SKM-1 (cell line): ENCODE data around the gene CHST11.

Experiments
- DNase-seq: peaks from one replicate; lab custom pipeline; 2025; ENCODE audit not compliant: unreplicated experiment; lab: John Stamatoyannopoulos, UW

CHST11 gene

GRCh38 chr12:104427547-104427938, 29.2 kb upstream of the CHST11 start:
- DNase-seq: no peak

GRCh38 chr12:104433061-104433460, 23.7 kb upstream of the CHST11 start:
- DNase-seq: no peak

GRCh38 chr12:104434129-104434528, 22.6 kb upstream of the CHST11 start:
- DNase-seq: no peak

- DNase-seq: no peak
These were observed 21.6 kb upstream of the CHST11 start for GRCh38 chr12:104435175-104435574.

- DNase-seq: no peak
These were observed 21.0 kb upstream of the CHST11 start for GRCh38 chr12:104435765-104436164.

GRCh38 chr12:104436790-104437189, 20.0 kb upstream of the CHST11 start:
- DNase-seq: no peak

- DNase-seq: no peak
These were observed 18.6 kb upstream of the CHST11 start for GRCh38 chr12:104438134-104438533.

- no peak for DNase-seq
These were observed 17.6 kb upstream of the CHST11 start for GRCh38 chr12:104439137-104439536.

GRCh38 chr12:104443008-104443407, 13.7 kb upstream of the CHST11 start:
- DNase-seq: no peak

- no peak for DNase-seq
These were observed 9.9 kb upstream of the CHST11 start for GRCh38 chr12:104446646-104447421.

GRCh38 chr12:104448031-104448430, 8.7 kb upstream of the CHST11 start:
- DNase-seq: no peak

- no peak for DNase-seq
These were observed 8.3 kb upstream of the CHST11 start for GRCh38 chr12:104448451-104448850.

GRCh38 chr12:104450700-104451099, 6.0 kb upstream of the CHST11 start:
- DNase-seq: no peak

- no peak for DNase-seq
These were observed 4.7 kb upstream of the CHST11 start for GRCh38 chr12:104452087-104452486.

- DNase-seq: no peak
These were observed 3.6 kb upstream of the CHST11 start for GRCh38 chr12:104453133-104453532.

GRCh38 chr12:104454997-104455396, 1.8 kb upstream of the CHST11 start:
- DNase-seq: no peak

GRCh38 chr12:104455578-104456416, 951 bp upstream of the CHST11 start:
- no peak for DNase-seq

- DNase-seq: no peak
These were observed 400 bp downstream of the CHST11 start for GRCh38 chr12:104456950-104457745.

GRCh38 chr12:104457746-104458693, 1.3 kb downstream of the CHST11 start:
- no peak for DNase-seq

- no peak for DNase-seq
These were observed 2.1 kb downstream of the CHST11 start for GRCh38 chr12:104458694-104459367.
